ENCODE data around the gene PAK1. TPM values are rescaled to one million over a fixed set of nuclear protein-coding genes. Genes with fewer than 3 reads are reported as not detected.

Gene PAK1
- total and polyA plus RNA-seq, 4 donors: 36.0 to 60.4 (median 55.8) TPM

GRCh38 chr11:77446911-77447629 is 26.8 kb downstream of the PAK1 start:
- no peak overlapping the region for H3K4me3 ChIP-seq (ENCODE audit: low read depth, low read length)
- no peaks in the 10 kb centered on the region for H3K27me3 ChIP-seq (ENCODE audit: control insufficient read depth, insufficient read depth, low read length)
- H3K4me1 ChIP-seq (ENCODE audit: control insufficient read depth, insufficient read depth, low read length): no peaks in the 10 kb centered on the region
- no peak for DNase-seq (ENCODE audit: low read depth in 4 of 6, low spot score in 6 of 6)
- H3K9me3 ChIP-seq (ENCODE audit: control insufficient read depth, insufficient read depth, low read length): no peaks in the 10 kb centered on the region
- WGBS (ENCODE audit: insufficient coverage): no CpG with 5 or more reads among the region's 8 CpGs
- no peak overlapping the region for H3K27ac ChIP-seq (ENCODE audit: low read depth, low read length)
- H3K36me3 ChIP-seq (ENCODE audit: control insufficient read depth, insufficient read depth, low read length): no peaks in the 10 kb centered on the region

DNA sequence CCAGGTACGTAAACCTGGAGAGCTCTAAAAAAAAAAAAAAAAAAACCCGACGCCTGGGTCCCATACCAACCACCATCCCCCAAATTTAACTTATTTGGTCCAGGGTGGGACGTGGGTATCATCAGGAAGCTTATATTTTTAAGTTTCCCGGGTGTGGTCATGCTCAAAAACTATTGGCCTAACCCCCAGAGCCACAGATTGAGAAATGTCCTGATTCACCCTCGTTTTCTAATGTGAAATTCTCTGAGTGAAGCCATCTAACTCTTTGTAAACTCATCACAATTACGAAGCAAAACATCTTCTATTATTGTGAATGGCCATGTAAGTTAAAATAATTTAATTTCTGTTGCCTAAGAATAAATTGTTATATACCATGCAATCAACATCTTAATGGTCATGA is 29.6 kb downstream of the PAK1 start:
- DNase-seq (ENCODE audit: low read depth in 4 of 6, low spot score in 6 of 6): no peak
- WGBS (ENCODE audit: insufficient coverage): 76% methylated on average over 2 of the region's 7 CpGs
- Histone ChIP-seq H3K9me3 (ENCODE audit: control insufficient read depth, insufficient read depth, low read length) (no peaks in the 10 kb centered on the region), H3K36me3 (ENCODE audit: control insufficient read depth, insufficient read depth, low read length) (no peaks in the 10 kb centered on the region), H3K4me3 (ENCODE audit: low read depth, low read length) (no peak overlapping the region), H3K27ac (ENCODE audit: low read depth, low read length) (no peak overlapping the region), H3K27me3 (ENCODE audit: control insufficient read depth, insufficient read depth, low read length) (no peaks in the 10 kb centered on the region), H3K4me1 (ENCODE audit: control insufficient read depth, insufficient read depth, low read length) (no peaks in the 10 kb centered on the region)

- peak in 1 of 6 donors; percentile 7 for DNase-seq (ENCODE audit: low read depth in 4 of 6, low spot score in 6 of 6)
- Histone ChIP-seq H3K9me3 (ENCODE audit: control insufficient read depth, insufficient read depth, low read length) (no peaks in the 10 kb centered on the region), H3K4me3 (ENCODE audit: low read depth, low read length) (no peak overlapping the region), H3K4me1 (ENCODE audit: control insufficient read depth, insufficient read depth, low read length) (no peaks in the 10 kb centered on the region), H3K27ac (ENCODE audit: low read depth, low read length) (no peak overlapping the region), H3K27me3 (ENCODE audit: control insufficient read depth, insufficient read depth, low read length) (no peaks in the 10 kb centered on the region), H3K36me3 (ENCODE audit: control insufficient read depth, insufficient read depth, low read length) (no peaks in the 10 kb centered on the region)
- 83% methylated on average over 3 of the region's 3 CpGs for WGBS (ENCODE audit: insufficient coverage)
Measured at GRCh38 chr11:77442394-77443053, 31.4 kb downstream of the PAK1 start.

GRCh38 chr11:77441426-77441825 is 32.5 kb downstream of the PAK1 start:
- Histone ChIP-seq H3K4me1 (ENCODE audit: control insufficient read depth, insufficient read depth, low read length) (no peaks in the 10 kb centered on the region), H3K36me3 (ENCODE audit: control insufficient read depth, insufficient read depth, low read length) (no peaks in the 10 kb centered on the region), H3K9me3 (ENCODE audit: control insufficient read depth, insufficient read depth, low read length) (no peaks in the 10 kb centered on the region), H3K27me3 (ENCODE audit: control insufficient read depth, insufficient read depth, low read length) (no peaks in the 10 kb centered on the region), H3K27ac (ENCODE audit: low read depth, low read length) (no peak overlapping the region), H3K4me3 (ENCODE audit: low read depth, low read length) (no peak overlapping the region)
- WGBS (ENCODE audit: insufficient coverage): no CpG with 5 or more reads among the region's 1 CpG
- DNase-seq (ENCODE audit: low read depth in 4 of 6, low spot score in 6 of 6): no peak

DNA sequence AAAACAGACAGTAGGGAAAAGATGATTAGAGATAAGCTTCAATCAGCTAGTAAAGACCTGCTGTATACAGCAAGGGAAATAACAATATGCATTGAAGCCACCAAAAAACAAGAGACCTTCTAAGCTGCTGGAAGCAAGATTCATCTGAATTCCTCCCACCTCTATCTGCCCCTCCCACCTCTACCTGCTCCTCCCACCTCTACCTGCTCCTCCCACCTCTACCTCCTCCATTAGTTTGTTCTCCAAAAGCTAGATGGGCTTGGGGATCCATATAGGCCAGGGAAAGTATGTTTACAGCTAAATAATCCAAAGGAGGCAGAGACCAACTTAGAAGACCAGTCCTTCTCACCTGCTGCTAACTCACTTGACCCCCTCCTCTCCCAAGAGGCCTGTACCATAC is 33.2 kb downstream of the PAK1 start:
- H3K4me1 ChIP-seq (ENCODE audit: control insufficient read depth, insufficient read depth, low read length): no peaks in the 10 kb centered on the region
- no peaks in the 10 kb centered on the region for H3K36me3 ChIP-seq (ENCODE audit: control insufficient read depth, insufficient read depth, low read length)
- H3K4me3 ChIP-seq (ENCODE audit: low read depth, low read length): no peak overlapping the region
- no peaks in the 10 kb centered on the region for H3K27me3 ChIP-seq (ENCODE audit: control insufficient read depth, insufficient read depth, low read length)
- no peak overlapping the region for H3K27ac ChIP-seq (ENCODE audit: low read depth, low read length)
- H3K9me3 ChIP-seq (ENCODE audit: control insufficient read depth, insufficient read depth, low read length): no peaks in the 10 kb centered on the region
- DNase-seq (ENCODE audit: low read depth in 4 of 6, low spot score in 6 of 6): no peak

- WGBS (ENCODE audit: insufficient coverage): no CpG with 5 or more reads among the region's 2 CpGs
- H3K27me3 ChIP-seq (ENCODE audit: control insufficient read depth, insufficient read depth, low read length): no peaks in the 10 kb centered on the region
Measured at GRCh38 chr11:77438487-77438886, 35.4 kb downstream of the PAK1 start.

DNA sequence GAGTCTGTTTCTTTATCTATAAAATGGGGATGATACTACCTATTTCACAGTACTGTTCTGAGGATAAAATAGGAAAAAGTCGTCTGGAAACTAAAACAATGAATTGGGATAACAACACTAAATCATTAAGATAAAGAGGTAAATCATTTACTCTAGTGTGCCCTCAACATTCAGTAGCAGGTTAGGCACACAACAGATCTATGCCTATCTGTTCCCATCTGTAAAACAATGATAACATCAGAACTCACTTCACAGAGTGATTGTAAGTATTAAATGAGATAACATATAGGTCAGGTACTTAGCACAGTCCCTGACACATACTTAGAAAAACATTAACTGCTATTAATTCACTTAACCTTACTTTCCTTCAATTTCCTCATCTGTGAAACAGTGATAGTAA is 36.9 kb downstream of the PAK1 start:
- Histone ChIP-seq H3K27me3 (ENCODE audit: control insufficient read depth, insufficient read depth, low read length) (no peaks in the 10 kb centered on the region), H3K9me3 (ENCODE audit: control insufficient read depth, insufficient read depth, low read length) (no peaks in the 10 kb centered on the region), H3K4me1 (ENCODE audit: control insufficient read depth, insufficient read depth, low read length) (no peaks in the 10 kb centered on the region), H3K27ac (ENCODE audit: low read depth, low read length) (no peak overlapping the region), H3K36me3 (ENCODE audit: control insufficient read depth, insufficient read depth, low read length) (no peaks in the 10 kb centered on the region), H3K4me3 (ENCODE audit: low read depth, low read length) (no peak overlapping the region)
- DNase-seq (ENCODE audit: low read depth in 4 of 6, low spot score in 6 of 6): no peak
- WGBS (ENCODE audit: insufficient coverage): no CpG with 5 or more reads among the region's 1 CpG

More at GRCh38 chr11:77438487-77438886, 35.4 kb downstream of the PAK1 start:
- Histone ChIP-seq H3K36me3 (ENCODE audit: control insufficient read depth, insufficient read depth, low read length) (no peaks in the 10 kb centered on the region), H3K4me3 (ENCODE audit: low read depth, low read length) (no peak overlapping the region), H3K27ac (ENCODE audit: low read depth, low read length) (no peak overlapping the region), H3K4me1 (ENCODE audit: control insufficient read depth, insufficient read depth, low read length) (no peaks in the 10 kb centered on the region), H3K9me3 (ENCODE audit: control insufficient read depth, insufficient read depth, low read length) (no peaks in the 10 kb centered on the region)
- DNase-seq (ENCODE audit: low read depth in 4 of 6, low spot score in 6 of 6): no peak

DNA sequence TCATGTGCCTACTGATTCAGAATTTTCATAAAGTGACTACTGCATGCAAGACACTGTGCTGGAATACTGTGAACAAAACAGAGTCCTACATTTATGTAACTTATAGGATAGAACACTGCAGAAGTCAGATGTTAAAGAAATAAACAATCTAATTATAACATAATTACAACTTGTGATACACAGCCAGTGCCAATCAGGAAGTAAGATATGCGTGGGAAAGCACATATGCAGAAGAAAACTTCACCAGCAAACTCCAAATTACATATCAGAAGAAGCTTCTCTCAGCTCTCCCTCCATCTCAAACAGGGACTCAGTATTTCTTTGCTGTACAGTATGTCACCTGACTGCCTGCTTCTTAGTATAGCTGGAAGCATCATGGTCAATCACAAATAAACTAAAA is 37.4 kb downstream of the PAK1 start:
- no peaks in the 10 kb centered on the region for H3K27me3 ChIP-seq (ENCODE audit: control insufficient read depth, insufficient read depth, low read length)
- H3K9me3 ChIP-seq (ENCODE audit: control insufficient read depth, insufficient read depth, low read length): no peaks in the 10 kb centered on the region
- no peak overlapping the region for H3K4me3 ChIP-seq (ENCODE audit: low read depth, low read length)
- no peak overlapping the region for H3K27ac ChIP-seq (ENCODE audit: low read depth, low read length)
- DNase-seq (ENCODE audit: low read depth in 4 of 6, low spot score in 6 of 6): no peak
- WGBS (ENCODE audit: insufficient coverage): 75% methylated on average over 1 of the region's 1 CpG
- no peaks in the 10 kb centered on the region for H3K36me3 ChIP-seq (ENCODE audit: control insufficient read depth, insufficient read depth, low read length)
- H3K4me1 ChIP-seq (ENCODE audit: control insufficient read depth, insufficient read depth, low read length): no peaks in the 10 kb centered on the region

DNA sequence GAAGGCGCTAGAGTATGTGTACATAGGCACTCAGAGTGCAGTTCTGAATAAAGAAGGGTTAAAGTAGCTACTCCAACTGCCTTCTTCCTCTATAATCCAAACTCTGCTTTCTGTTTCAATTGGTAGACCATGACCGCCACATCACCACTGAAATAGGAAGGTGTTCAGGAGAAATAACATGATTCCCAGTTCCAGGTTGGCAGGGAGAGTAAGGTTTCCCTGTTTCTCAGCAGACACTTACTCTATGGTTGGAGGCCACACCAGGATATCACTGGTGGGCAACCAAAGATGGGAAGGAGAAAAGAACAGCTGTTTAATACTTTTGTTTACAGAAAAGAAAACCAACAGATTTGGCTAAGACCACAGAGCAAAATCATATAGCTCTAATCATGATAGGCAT is 37.9 kb downstream of the PAK1 start:
- Histone ChIP-seq H3K27ac (ENCODE audit: low read depth, low read length) (no peak overlapping the region), H3K9me3 (ENCODE audit: control insufficient read depth, insufficient read depth, low read length) (no peaks in the 10 kb centered on the region), H3K4me1 (ENCODE audit: control insufficient read depth, insufficient read depth, low read length) (no peaks in the 10 kb centered on the region), H3K4me3 (ENCODE audit: low read depth, low read length) (no peak overlapping the region), H3K36me3 (ENCODE audit: control insufficient read depth, insufficient read depth, low read length) (no peaks in the 10 kb centered on the region), H3K27me3 (ENCODE audit: control insufficient read depth, insufficient read depth, low read length) (no peaks in the 10 kb centered on the region)
- DNase-seq (ENCODE audit: low read depth in 4 of 6, low spot score in 6 of 6): no peak
- WGBS (ENCODE audit: insufficient coverage): no CpG with 5 or more reads among the region's 2 CpGs

DNA sequence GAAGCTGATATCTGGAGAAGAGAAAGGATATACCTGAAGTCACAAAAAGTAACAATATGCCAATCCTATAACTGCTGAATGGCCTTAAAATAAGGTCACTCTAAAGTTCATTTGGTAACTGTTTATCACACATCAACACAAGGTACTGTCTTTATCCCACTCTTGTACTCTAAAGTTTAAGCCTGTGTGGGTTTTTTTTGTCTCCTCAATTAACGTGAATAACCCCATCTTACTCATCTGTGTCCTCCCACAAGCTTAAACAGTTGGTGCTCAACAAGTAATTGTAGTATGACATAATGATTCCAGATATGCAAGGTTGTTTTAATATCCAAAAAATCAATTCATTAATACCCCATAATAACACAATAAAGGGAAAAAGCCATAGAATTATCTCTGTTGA is 42.1 kb downstream of the PAK1 start:
- no peak overlapping the region for H3K4me3 ChIP-seq (ENCODE audit: low read depth, low read length)
- whole genome bisulfite sequencing (ENCODE audit: insufficient coverage): no CpG with 5 or more reads among the region's 1 CpG
- H3K27ac ChIP-seq (ENCODE audit: low read depth, low read length): no peak overlapping the region
- no peaks in the 10 kb centered on the region for H3K27me3 ChIP-seq (ENCODE audit: control insufficient read depth, insufficient read depth, low read length)
- no peak for DNase-seq (ENCODE audit: low read depth in 4 of 6, low spot score in 6 of 6)
- no peaks in the 10 kb centered on the region for H3K9me3 ChIP-seq (ENCODE audit: control insufficient read depth, insufficient read depth, low read length)
- H3K36me3 ChIP-seq (ENCODE audit: control insufficient read depth, insufficient read depth, low read length): no peaks in the 10 kb centered on the region
- no peaks in the 10 kb centered on the region for H3K4me1 ChIP-seq (ENCODE audit: control insufficient read depth, insufficient read depth, low read length)

Data from spinal cord (tissue), 10 donors.